IMR-90 (cell line): Measurements from ENCODE around the gene DOCK9.

ENCODE experiments used
- SMC3 ChIP-seq: fragments of 150-350 bp; IDR thresholded peaks from 2 replicates; pipeline ENCODE4 v1.6.1; 2016; ENCODE audit warnings: low read depth, mild to moderate bottlenecking, antibody characterized with exemption, low read length, moderate library complexity
- TF ChIP-seq, protein P1 (sequence below): conservative IDR thresholded peaks from 2 replicates; pipeline ENCODE4 v1.5.1; 2012; ENCODE audit warnings: mild to moderate bottlenecking, low read depth, low read length, improper control_type of control experiment

DNA sequence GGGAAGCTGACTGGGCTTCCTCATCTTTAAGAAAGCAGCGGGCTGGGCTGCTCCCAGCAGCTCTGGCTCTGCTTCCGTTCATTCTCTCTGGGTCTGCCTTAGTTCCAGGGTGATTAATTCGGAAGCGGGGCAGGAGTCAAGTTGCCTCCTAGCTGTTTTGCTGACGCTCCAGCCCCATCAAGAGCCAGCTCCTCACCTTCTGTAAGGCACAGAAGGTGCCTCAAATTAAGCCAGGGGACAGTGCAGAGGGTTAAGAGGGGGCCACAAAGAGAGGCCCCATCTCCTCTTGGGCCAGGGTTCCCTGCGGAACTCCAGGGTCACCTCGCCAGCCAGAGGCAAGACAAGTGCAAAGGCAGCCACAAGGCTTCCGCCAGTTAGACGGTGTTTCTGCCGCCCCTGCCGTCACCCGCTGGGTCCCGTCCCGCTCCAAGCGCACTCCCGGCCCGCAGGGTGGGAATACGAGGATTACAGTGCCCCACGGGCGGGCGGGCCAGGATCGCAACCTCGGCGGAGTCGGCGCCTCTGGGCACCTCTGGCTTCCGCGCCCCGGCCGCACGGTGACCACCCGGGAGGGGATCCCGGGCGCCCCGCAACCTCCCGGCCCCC lies 225.9 kb downstream of the DOCK9 start:
- TF ChIP-seq, protein P1, sequence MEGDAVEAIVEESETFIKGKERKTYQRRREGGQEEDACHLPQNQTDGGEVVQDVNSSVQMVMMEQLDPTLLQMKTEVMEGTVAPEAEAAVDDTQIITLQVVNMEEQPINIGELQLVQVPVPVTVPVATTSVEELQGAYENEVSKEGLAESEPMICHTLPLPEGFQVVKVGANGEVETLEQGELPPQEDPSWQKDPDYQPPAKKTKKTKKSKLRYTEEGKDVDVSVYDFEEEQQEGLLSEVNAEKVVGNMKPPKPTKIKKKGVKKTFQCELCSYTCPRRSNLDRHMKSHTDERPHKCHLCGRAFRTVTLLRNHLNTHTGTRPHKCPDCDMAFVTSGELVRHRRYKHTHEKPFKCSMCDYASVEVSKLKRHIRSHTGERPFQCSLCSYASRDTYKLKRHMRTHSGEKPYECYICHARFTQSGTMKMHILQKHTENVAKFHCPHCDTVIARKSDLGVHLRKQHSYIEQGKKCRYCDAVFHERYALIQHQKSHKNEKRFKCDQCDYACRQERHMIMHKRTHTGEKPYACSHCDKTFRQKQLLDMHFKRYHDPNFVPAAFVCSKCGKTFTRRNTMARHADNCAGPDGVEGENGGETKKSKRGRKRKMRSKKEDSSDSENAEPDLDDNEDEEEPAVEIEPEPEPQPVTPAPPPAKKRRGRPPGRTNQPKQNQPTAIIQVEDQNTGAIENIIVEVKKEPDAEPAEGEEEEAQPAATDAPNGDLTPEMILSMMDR = no peak
- TF ChIP-seq SMC3 = no peak
